NCI-H2171 treated with DMSO at 0.1 percent for 48 hours (cell line): Measurements from ENCODE around the gene MGMT.

Source experiments
- DNase-seq: peaks from one replicate; lab custom pipeline; 2025; lab: John Stamatoyannopoulos, UW

MGMT gene

GRCh38 chr10:129544205-129545202 is 77.5 kb downstream of the MGMT start:
- no peak for DNase-seq

DNA sequence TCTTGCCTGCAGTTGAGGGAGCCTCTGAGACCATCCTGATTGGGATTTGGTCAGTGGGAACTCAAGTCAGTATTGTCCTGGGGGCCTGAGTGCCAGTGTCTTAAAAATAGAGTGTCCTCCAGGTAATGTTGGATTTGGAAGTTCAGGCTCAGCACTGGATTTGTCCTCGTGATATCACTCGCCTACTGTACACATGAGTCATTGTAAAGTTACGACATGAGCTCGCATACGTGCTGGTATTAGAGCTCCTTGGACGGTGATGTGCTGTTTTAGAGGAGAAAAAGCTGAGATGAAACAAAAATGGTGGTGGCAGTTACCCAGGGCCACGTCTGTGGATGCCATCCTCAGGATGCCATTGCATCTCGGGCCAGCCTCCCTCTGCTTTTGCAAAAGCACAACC is 78.2 kb downstream of the MGMT start:
- no peak for DNase-seq

- DNase-seq, result no peak
These were observed 79.1 kb downstream of the MGMT start for GRCh38 chr10:129546106-129546505.

DNA sequence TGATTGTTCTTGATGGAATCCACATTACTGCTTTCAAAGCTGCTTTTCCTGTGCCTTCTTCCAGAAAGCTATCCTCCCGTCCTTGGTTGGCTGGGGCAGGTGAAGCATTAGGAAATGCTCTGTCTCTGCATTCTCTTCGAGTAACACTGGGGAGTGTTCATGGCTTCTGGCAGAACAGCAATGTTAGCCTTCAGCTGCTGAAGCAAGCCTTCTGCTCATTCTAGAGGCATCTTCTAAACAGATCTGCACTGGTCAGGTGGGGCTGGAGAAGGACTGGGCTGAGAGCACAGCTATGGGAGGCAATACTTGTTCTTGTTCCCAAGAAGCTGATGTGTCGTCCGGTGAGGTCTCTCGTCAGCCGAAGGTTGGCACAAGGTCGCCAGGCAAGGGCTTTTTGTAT is 80.6 kb downstream of the MGMT start:
- no peak for DNase-seq

DNA sequence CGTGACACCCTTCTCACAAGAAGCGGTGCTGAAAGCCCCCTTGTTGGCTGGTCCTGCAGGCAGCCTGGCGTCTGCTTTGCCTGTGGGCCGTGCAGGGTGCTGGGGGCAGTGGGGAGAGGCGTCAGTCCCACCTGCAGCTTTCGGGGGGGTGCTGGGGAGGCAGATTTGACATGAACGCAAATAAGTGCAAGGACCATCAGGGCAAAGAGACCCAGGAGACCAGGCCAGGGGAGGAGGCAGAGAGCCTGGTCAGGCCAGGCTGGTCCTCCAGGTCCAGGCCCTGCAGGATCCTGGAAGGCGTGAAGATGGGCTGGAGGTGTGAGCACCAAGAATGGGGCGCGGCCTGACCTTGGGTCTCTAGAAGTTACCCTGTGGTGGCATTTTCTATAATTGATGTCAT is 81.6 kb downstream of the MGMT start:
- DNase-seq, result no peak

DNA sequence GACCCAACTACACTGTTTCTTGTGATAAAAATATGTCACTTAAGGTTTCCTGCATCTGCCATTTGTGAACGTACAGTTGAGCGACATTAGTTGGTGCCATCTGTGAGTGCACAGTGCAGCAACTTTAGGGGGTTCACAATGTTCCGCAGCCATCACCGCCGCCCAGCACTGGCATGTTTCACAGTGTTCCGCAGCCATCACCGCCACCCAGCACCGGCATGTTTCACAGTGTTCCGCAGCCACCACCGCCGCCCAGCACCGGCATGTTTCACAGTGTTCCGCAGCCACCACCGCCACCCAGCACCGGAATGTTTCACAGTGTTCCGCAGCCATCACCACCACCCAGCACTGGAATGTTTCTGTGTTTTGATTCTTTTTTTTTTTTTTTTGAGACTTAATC is 83.0 kb downstream of the MGMT start:
- no peak for DNase-seq

GRCh38 chr10:129550658-129551057 is 83.6 kb downstream of the MGMT start:
- DNase-seq, result no peak

- DNase-seq, result no peak
These were observed 85.1 kb downstream of the MGMT start for GRCh38 chr10:129552119-129552518.

DNA sequence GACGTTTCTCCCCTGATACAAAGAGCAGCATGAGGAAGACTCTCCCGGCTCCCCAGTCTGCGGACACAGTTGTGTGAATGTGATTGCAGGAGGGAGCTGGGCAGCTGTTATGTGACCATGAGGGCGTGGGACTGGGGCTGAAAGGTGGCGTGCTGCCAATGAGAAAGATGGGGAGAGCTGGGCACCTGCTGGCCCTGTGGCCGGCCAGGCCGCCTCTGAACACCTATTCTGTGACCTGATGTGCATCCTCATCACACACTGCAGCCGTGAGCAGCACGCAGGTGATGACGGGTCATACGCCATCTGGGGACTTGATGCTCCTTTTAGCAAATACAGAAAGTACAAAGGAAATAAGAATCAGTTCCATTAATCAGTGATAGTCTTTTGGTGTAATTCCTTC is 86.9 kb downstream of the MGMT start:
- no peak for DNase-seq

DNA sequence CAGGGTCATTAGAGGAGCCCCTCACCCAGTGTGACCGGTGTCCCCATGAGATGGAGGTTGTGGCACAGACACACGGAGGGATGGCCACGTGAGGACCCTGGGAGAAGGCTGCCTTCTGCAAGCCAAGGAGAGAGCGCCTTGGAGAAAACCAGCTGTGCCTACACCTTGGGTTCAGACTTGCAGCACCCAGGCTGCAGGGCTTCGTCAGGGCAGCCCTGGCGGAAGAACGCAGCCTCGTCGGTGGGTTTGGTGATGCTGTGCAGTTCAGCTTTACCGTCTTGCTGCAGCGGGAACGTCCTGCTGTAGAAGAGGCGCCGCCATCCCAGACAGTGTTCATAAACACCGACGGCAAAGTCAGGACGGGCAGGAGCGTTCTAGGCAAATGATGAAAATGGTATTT is 89.3 kb downstream of the MGMT start:
- no peak for DNase-seq

DNA sequence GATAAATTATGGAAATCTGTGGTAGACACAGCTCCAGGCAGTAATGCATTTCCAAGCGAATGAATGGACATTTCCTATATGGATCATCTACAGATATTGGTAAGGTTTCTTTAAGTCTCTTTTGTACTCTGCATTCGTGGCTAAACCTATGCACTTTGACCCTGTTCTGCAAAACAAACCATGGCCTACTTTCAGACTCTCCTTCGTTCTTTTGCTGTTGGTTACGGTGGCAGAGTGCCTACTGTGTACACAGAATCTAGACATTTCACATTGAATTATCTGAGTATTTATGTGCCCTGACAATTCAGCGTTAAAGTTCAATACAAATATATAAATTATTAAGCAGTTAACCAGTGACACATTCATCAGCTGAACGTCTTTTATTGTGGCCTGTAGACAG is 93.3 kb downstream of the MGMT start:
- DNase-seq, result no peak

- no peak for DNase-seq
These were observed 95.4 kb downstream of the MGMT start for GRCh38 chr10:129562487-129562886.

DNA sequence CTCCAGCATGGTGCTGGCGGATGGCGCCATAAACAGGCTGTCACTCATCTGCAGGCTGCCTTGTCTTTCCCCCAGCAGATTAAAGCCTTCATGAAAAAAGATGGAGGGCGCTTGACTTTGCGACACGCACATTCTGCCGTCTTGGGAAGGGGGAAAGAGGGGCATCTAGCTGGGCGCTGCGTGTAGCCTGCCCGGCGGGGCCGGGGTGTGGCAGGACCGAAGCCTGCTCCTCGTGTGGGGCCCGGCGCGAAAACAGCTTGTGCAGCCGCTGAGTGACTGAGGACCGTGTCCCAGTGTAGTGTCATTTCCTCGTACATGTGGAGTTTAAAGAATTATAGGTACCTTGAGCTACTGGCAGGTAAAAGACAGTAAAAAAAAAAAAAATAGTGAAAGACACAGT is 97.9 kb downstream of the MGMT start:
- no peak for DNase-seq

DNA sequence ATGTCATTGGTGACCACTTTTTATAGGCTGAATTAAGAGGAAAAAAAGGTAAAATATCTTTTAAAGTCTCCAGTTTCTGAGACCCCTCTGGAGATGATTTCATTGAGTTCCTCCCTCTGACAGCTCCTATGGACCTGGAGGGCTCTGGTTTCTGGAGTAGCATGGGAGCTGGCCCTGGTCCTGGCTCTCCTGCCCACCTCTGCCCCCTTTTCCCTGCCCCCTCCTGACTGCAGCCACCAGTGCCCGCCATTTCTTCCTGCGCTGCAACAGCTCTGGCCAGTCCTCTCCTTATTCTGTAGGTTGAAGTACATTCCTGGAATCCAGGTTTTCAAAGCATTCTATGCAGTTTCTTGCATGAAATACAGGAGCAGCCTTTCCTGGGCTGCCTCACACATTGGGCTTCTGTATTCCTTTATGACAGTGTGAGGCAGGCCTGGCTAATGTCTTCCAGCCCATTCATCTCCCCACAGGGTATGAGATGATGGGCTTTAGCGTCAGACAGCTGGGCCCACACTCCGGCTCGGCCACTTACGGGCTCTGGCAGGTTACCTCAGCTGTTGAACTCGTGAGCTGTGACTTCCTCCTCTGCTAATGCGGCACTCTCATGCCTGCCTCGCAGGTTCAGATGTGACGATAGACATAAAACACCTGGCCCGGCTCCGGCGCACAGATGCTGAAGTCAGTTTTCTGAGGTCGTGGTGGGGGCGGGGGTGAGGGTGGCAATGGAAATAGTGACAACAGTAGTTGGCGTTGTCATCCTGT is 101.7 kb downstream of the MGMT start:
- DNase-seq, result no peak

GRCh38 chr10:129570185-129570584 is 103.1 kb downstream of the MGMT start:
- no peak for DNase-seq

DNA sequence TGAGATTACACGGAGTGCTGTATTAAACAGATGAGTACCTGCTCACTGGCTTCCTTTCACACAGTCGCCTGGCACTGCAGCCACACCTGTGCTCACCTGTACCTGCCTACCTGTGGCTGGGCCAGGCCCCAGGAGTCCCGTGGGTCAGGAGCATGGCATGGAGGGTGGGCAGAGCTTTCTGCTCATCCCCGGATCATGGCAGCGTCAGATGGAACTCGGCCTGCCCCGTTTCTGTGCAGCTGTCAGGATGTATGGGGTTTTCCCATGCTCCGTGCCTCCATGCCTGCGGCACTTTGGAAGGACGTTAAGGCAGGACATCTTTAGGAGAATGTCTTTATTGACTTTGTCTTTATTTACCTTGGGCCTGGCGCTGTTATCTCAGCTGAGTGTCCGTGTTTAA is 112.2 kb downstream of the MGMT start:
- no peak for DNase-seq

DNA sequence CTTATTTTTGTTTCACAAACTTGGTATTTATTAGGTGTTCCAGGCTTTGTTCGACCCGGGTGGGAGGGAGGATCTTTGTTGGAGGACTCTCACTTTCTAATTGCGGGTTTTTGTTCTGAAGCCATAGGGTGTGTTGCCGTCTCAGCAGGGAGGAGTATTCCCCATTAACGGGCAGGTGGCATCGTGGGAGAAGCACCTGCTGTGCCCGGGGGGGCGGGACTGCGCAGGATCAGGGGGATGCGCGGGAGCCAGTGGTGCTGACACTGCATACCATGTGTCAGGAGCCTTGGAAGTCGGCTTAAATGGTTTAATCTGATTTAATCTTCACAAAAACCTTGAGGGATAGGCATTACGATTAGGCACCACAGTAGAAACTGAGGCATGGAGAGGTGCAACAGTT is 113.0 kb downstream of the MGMT start:
- no peak for DNase-seq

DNA sequence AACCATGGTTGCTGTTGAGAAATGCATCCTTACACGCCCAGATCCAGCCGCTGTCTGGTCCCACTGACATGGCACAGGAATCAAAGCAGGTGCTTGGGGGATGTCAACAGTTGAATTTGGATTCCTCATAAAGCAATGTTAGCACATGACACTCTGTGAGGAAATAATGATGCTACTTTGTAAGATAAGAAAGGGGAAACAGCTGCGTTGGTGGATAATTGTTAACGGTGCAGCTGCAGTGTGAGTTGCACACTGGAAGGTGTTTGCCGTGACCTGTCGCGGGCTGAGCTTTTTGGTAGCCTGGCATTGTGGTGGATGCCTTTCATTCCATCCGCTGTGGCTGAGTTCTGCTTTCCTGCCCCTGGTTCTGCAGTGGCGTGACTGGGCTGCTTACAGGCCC is 113.9 kb downstream of the MGMT start:
- no peak for DNase-seq

- DNase-seq, result no peak
These were observed 114.9 kb downstream of the MGMT start for GRCh38 chr10:129581827-129582411.

GRCh38 chr10:129583831-129584230 is 116.8 kb downstream of the MGMT start:
- no peak for DNase-seq

DNA sequence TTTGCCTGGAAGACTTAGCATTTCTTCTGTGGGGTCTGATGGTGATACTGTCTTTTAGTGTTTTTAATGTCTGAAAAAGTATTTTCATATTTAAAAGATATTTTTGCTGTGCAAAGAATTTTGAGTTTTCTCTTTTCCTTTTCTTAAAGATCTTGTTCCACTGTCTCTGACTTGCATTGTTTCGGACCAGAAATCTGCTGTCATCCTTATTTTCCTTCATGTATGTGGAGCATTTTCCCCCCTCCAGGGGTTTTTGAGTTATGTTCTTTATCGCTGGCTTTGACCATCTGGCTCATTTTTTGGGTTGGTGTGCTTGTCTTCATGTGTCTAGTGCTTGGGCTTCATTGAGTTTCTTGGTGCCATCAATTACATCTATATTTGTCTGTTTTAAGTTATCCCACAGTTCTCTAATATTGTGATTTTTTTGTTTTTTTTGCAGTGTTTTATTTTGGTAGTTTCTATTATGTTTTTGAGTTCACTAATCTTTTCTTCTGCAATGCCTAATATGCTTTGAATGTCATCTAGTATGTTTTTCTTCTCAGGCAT is 119.9 kb downstream of the MGMT start:
- no peak for DNase-seq

- no peak for DNase-seq
These were observed 122.5 kb downstream of the MGMT start for GRCh38 chr10:129589546-129589945.

GRCh38 chr10:129593953-129594352 is 126.9 kb downstream of the MGMT start:
- DNase-seq, result no peak
